ENCODE data around the gene AEBP1.
A peak's percentile ranks its signal among the peaks of the same experiment; 100 is the strongest.

GRCh38 chr7:44104860-44105771 lies 971 bp downstream of the AEBP1 start:
- TF ChIP-seq POLR2A (IDR thresholded peaks at IDR 0.05; ENCODE audit: low read depth) (no peak), POLR2AphosphoS5 (IDR thresholded peaks at IDR 0.05) (peak; percentile 25 to 75), CTCF (IDR thresholded peaks at IDR 0.05) (no peak)

All from esophagus muscularis mucosa (tissue), 3 donors.